HEK293 (cell line): ENCODE measurements around the gene NFE2L2.
A peak's percentile ranks its signal among the peaks of the same experiment; 100 is the strongest.
"Not testable (repeated sequence)": the region's sequence is repeated elsewhere in the genome, so short reads cannot be mapped to it uniquely, and the experiment has no call there.

Experiments
- CTCF ChIA-PET: fragments of 350-600 bp; formaldehyde crosslinking; extraction: SDS; loops from one replicate; lab custom pipeline; 2021; ENCODE audit warnings: antibody characterized with exemption; lab: Yijun Ruan, JAX
- POLR2A ChIA-PET: fragments of 300-600 bp; formaldehyde crosslinking; extraction: SDS; loops from one replicate; lab custom pipeline; 2020; ENCODE audit warnings: antibody characterized with exemption, inconsistent platforms; lab: Yijun Ruan, JAX
- H3K27ac ChIP-seq: fragments of 200-500 bp; sonication (Bioruptor generic); 2 replicates; pipeline ENCODE4 v1.5.1; 2014; ENCODE audit warnings: low read depth, low read length, control low read depth, inconsistent platforms; ENCODE audit errors: extremely low read depth
- H3K36me3 ChIP-seq, 2 experiments: fragments of 200-500 bp in 1 of 2; sonication (Bioruptor generic) in 1 of 2; 1 replicate in 1 of 2; 2 replicates in 1 of 2; pipeline ENCODE4 v1.5.1; 2014 to 2017; ENCODE audit warnings: inconsistent platforms in 2 of 2, low read length in 2 of 2; ENCODE audit not compliant: control insufficient read depth in 2 of 2, insufficient read depth in 1 of 2
- H3K4me1 ChIP-seq: fragments of 200-500 bp; sonication (Bioruptor generic); 2 replicates; pipeline ENCODE4 v1.5.1; 2014; ENCODE audit warnings: mild to moderate bottlenecking, low read length, inconsistent platforms; ENCODE audit not compliant: control insufficient read depth, insufficient read depth
- H3K4me3 ChIP-seq: 2 replicates; pipeline ENCODE4 v1.5.1; 2011; ENCODE audit warnings: low read depth, mild to moderate bottlenecking, control low read depth, low read length, moderate library complexity
- H3K9me3 ChIP-seq: fragments of 200-500 bp; sonication (Bioruptor generic); 2 replicates; pipeline ENCODE4 v1.5.1; 2014; ENCODE audit warnings: low read depth, low read length, inconsistent platforms; ENCODE audit not compliant: control insufficient read depth, insufficient read depth
- GLIS2 ChIP-seq: fragments of 450-650 bp; formaldehyde crosslinking; IDR thresholded peaks from 2 replicates; pipeline ENCODE4 v1.5.1; 2016; ENCODE audit warnings: missing biosample characterization, missing genetic modification characterization
- SALL2 ChIP-seq: fragments of 450-650 bp; formaldehyde crosslinking; IDR thresholded peaks from 2 replicates; pipeline ENCODE4 v1.5.0; 2017; ENCODE audit warnings: missing biosample characterization, mild to moderate bottlenecking, missing genetic modification characterization, borderline replicate concordance
- SETDB1 ChIP-seq: IDR thresholded peaks from one replicate; pipeline ENCODE4 v1.6.1; 2017; ENCODE audit warnings: mild to moderate bottlenecking, low read length, moderate library complexity, mixed read lengths; ENCODE audit not compliant: insufficient read length
- YY2 ChIP-seq: fragments of 450-650 bp; formaldehyde crosslinking; IDR thresholded peaks from 2 replicates; pipeline ENCODE4 v1.5.1; 2016; ENCODE audit warnings: missing biosample characterization, missing genetic modification characterization
- ZBTB17 ChIP-seq: fragments of 450-650 bp; formaldehyde crosslinking; IDR thresholded peaks from 2 replicates; pipeline ENCODE4 v1.5.1; 2016; ENCODE audit warnings: missing biosample characterization, missing genetic modification characterization
- ZBTB26 ChIP-seq: fragments of 450-650 bp; formaldehyde crosslinking; optimal IDR thresholded peaks from 2 replicates; pipeline ENCODE3; 2016; ENCODE audit warnings: missing biosample characterization, mild to moderate bottlenecking, missing genetic modification characterization
- ZBTB44 ChIP-seq: fragments of 450-650 bp; IDR thresholded peaks from 2 replicates; pipeline ENCODE4 v1.5.1; 2018; ENCODE audit warnings: missing biosample characterization, mild to moderate bottlenecking, missing genetic modification characterization
- ZFP69B ChIP-seq: fragments of 450-650 bp; formaldehyde crosslinking; IDR thresholded peaks from 2 replicates; pipeline ENCODE4 v1.5.1; 2016; ENCODE audit warnings: missing biosample characterization, missing genetic modification characterization
- ZIC2 ChIP-seq: fragments of 450-650 bp; formaldehyde crosslinking; IDR thresholded peaks from 2 replicates; pipeline ENCODE4 v1.5.1; 2016; ENCODE audit warnings: missing biosample characterization, missing genetic modification characterization
- ZNF121 ChIP-seq: fragments of 450-650 bp; formaldehyde crosslinking; IDR thresholded peaks from 2 replicates; pipeline ENCODE4 v1.5.1; 2016; ENCODE audit warnings: missing biosample characterization, missing genetic modification characterization
- ZNF132 ChIP-seq: fragments of 450-650 bp; formaldehyde crosslinking; IDR thresholded peaks from 2 replicates; pipeline ENCODE4 v1.5.1; 2017; ENCODE audit warnings: missing biosample characterization, missing genetic modification characterization, borderline replicate concordance
- ZNF292 ChIP-seq: fragments of 450-650 bp; formaldehyde crosslinking; IDR thresholded peaks from 2 replicates; pipeline ENCODE4 v1.5.1; 2016; ENCODE audit warnings: low read depth, missing biosample characterization, missing genetic modification characterization, borderline replicate concordance
- ZNF433 ChIP-seq: fragments of 450-650 bp; formaldehyde crosslinking; IDR thresholded peaks from 2 replicates; pipeline ENCODE4 v1.5.1; 2016; ENCODE audit warnings: missing biosample characterization, missing genetic modification characterization, low read depth
- ZNF488 ChIP-seq: fragments of 450-650 bp; formaldehyde crosslinking; IDR thresholded peaks from 2 replicates; pipeline ENCODE4 v1.5.1; 2016; ENCODE audit warnings: missing biosample characterization, missing genetic modification characterization
- ZNF510 ChIP-seq: fragments of 450-650 bp; formaldehyde crosslinking; IDR thresholded peaks from 2 replicates; pipeline ENCODE4 v1.5.1; 2018; ENCODE audit warnings: mild to moderate bottlenecking, missing genetic modification characterization, missing biosample characterization; ENCODE audit not compliant: insufficient replicate concordance
- ZNF521 ChIP-seq: fragments of 450-650 bp; formaldehyde crosslinking; IDR thresholded peaks from 2 replicates; pipeline ENCODE4 v1.5.1; 2017; ENCODE audit warnings: missing biosample characterization, mild to moderate bottlenecking, missing genetic modification characterization
- ZNF529 ChIP-seq: fragments of 450-650 bp; formaldehyde crosslinking; IDR thresholded peaks from 2 replicates; pipeline ENCODE4 v1.5.1; 2017; ENCODE audit warnings: missing genetic modification characterization, missing biosample characterization; ENCODE audit not compliant: insufficient replicate concordance
- ZNF596 ChIP-seq: fragments of 450-650 bp; IDR thresholded peaks from 2 replicates; pipeline ENCODE4 v1.5.0; 2018; ENCODE audit warnings: missing biosample characterization, mild to moderate bottlenecking, missing genetic modification characterization, moderate library complexity
- ZNF600 ChIP-seq: fragments of 450-650 bp; formaldehyde crosslinking; IDR thresholded peaks from 2 replicates; pipeline ENCODE4 v1.5.1; 2016; ENCODE audit warnings: missing biosample characterization, missing genetic modification characterization
- ZNF610 ChIP-seq: fragments of 450-650 bp; formaldehyde crosslinking; IDR thresholded peaks from 2 replicates; pipeline ENCODE4 v1.5.1; 2016; ENCODE audit warnings: missing biosample characterization, missing genetic modification characterization, borderline replicate concordance
- ZNF621 ChIP-seq: fragments of 450-650 bp; formaldehyde crosslinking; IDR thresholded peaks from 2 replicates; pipeline ENCODE4 v1.5.1; 2017; ENCODE audit warnings: missing biosample characterization, missing genetic modification characterization
- ZNF654 ChIP-seq: fragments of 450-650 bp; formaldehyde crosslinking; IDR thresholded peaks from 2 replicates; pipeline ENCODE4 v1.5.1; 2016; ENCODE audit warnings: low read depth, missing biosample characterization, missing genetic modification characterization
- ZNF785 ChIP-seq: fragments of 450-650 bp; formaldehyde crosslinking; IDR thresholded peaks from 2 replicates; pipeline ENCODE4 v1.5.1; 2016; ENCODE audit warnings: missing biosample characterization, missing genetic modification characterization
- ZNF837 ChIP-seq: fragments of 450-650 bp; formaldehyde crosslinking; IDR thresholded peaks from 2 replicates; pipeline ENCODE4 v1.5.1; 2016; ENCODE audit warnings: missing biosample characterization, missing genetic modification characterization
- TF ChIP-seq, protein P1 (sequence below): fragments of 450-650 bp; formaldehyde crosslinking; IDR thresholded peaks from 2 replicates; pipeline ENCODE4 v1.5.1; 2017; ENCODE audit warnings: missing biosample characterization, mild to moderate bottlenecking, missing genetic modification characterization, moderate library complexity
- TF ChIP-seq, protein P2 (sequence below): fragments of 450-650 bp; formaldehyde crosslinking; IDR thresholded peaks from 2 replicates; pipeline ENCODE4 v1.5.1; 2017; ENCODE audit warnings: missing biosample characterization, missing genetic modification characterization

The NFE2L2 gene

GRCh38 chr2:177204417-177204816 is 60.1 kb downstream of the NFE2L2 start (continued):
- TF ChIP-seq ZNF529 (tag by site-specific recombination), result no peak

DNA sequence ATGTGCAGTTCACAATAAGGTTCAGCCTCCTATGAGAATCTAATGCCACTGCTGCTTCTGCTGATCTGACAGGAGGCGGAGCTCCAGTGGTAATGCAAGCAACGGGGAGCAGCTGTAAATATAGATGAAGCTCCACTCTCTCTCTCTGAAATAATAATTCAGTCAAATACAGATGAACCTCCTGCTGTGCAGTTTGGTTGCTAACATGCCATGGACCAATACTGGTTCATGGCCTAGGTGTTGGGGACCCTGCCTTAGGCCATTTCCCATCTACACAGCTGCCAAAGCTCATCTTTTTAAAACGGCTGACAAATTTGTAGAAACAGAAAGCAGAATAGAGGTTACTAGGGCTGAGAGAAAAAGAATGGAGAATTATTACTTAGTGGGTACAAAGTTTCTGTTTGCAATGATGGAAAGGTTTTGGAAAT is 62.6 kb downstream of the NFE2L2 start:
- Histone ChIP-seq H3K36me3 (no peaks in the 10 kb centered on the region), H3K9me3 (no peaks in the 10 kb centered on the region), H3K27ac (no peak overlapping the region), H3K4me1 (no peaks in the 10 kb centered on the region), H3K4me3 (no peak overlapping the region)
- no peak for TF ChIP-seq ZNF600 (tag by site-specific recombination)
- no peak for TF ChIP-seq ZNF654 (tag by site-specific recombination)
- TF ChIP-seq ZNF132 (tag by site-specific recombination), result no peak
- TF ChIP-seq ZBTB44 (tag by site-specific recombination), result peak; percentile 8; the same call in 1 of the 2 replicates
- no peak for TF ChIP-seq ZBTB26 (tag by site-specific recombination)
- TF ChIP-seq ZNF121 (tag by site-specific recombination), result no peak
- TF ChIP-seq ZNF837, result no peak
- no peak for TF ChIP-seq YY2 (tag by site-specific recombination)
- no peak for TF ChIP-seq SALL2 (tag by site-specific recombination)
- TF ChIP-seq ZNF621 (tag by site-specific recombination), result no peak
- no peak for TF ChIP-seq ZIC2 (tag by site-specific recombination)
- no peak for TF ChIP-seq ZNF292 (tag by site-specific recombination)
- no peak for TF ChIP-seq GLIS2
- TF ChIP-seq ZNF510 (tag by site-specific recombination), result no peak
- TF ChIP-seq ZNF785 (tag by site-specific recombination), result no peak
- TF ChIP-seq ZBTB17 (tag by site-specific recombination), result peak; percentile 37; the same call in 1 of the 2 replicates
- no peak for TF ChIP-seq ZFP69B (tag by site-specific recombination)
- TF ChIP-seq ZNF596 (tag by site-specific recombination), result peak; percentile 30; the same call in 1 of the 2 replicates
- TF ChIP-seq ZNF488, result no peak
- TF ChIP-seq, protein P1, sequence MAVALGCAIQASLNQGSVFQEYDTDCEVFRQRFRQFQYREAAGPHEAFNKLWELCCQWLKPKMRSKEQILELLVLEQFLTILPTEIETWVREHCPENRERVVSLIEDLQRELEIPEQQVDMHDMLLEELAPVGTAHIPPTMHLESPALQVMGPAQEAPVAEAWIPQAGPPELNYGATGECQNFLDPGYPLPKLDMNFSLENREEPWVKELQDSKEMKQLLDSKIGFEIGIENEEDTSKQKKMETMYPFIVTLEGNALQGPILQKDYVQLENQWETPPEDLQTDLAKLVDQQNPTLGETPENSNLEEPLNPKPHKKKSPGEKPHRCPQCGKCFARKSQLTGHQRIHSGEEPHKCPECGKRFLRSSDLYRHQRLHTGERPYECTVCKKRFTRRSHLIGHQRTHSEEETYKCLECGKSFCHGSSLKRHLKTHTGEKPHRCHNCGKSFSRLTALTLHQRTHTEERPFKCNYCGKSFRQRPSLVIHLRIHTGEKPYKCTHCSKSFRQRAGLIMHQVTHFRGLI (tag by site-specific recombination), result no peak
- TF ChIP-seq ZNF433 (tag by site-specific recombination), result no peak
- peak; percentile 97 for TF ChIP-seq ZNF610
- no peak for TF ChIP-seq ZNF521 (tag by site-specific recombination)
- TF ChIP-seq, protein P2, sequence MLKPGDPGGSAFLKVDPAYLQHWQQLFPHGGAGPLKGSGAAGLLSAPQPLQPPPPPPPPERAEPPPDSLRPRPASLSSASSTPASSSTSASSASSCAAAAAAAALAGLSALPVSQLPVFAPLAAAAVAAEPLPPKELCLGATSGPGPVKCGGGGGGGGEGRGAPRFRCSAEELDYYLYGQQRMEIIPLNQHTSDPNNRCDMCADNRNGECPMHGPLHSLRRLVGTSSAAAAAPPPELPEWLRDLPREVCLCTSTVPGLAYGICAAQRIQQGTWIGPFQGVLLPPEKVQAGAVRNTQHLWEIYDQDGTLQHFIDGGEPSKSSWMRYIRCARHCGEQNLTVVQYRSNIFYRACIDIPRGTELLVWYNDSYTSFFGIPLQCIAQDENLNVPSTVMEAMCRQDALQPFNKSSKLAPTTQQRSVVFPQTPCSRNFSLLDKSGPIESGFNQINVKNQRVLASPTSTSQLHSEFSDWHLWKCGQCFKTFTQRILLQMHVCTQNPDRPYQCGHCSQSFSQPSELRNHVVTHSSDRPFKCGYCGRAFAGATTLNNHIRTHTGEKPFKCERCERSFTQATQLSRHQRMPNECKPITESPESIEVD (tag by site-specific recombination), result 0 out of 2 replicates have a peak, but pooled peaks have one; percentile 16
- TF ChIP-seq SETDB1, result no peak
- ChIA-PET CTCF (interaction anchor here (0.6 to 7.9 kb wide), 4 partner anchors 38 to 1062 kb away, joined by 3 to 59 read pairs (median 3); no protein-coding TSS in a partner anchor), POLR2A (interaction anchor here (1.1 kb wide), 1 partner anchor 10 kb away, joined by 3 read pairs; the partner anchor contains the start of gene HNRNPA3)

GRCh38 chr2:177200419-177200818 is 64.1 kb downstream of the NFE2L2 start:
- H3K4me3 ChIP-seq, H3K27ac ChIP-seq, H3K9me3 ChIP-seq, H3K36me3 ChIP-seq, H3K4me1 ChIP-seq, POLR2A ChIA-PET: not testable (repeated sequence)
- CTCF ChIA-PET, result interaction anchor here (1.4 to 7.9 kb wide), 2 partner anchors 29 to 36 kb away, joined by 3 to 59 read pairs; no protein-coding TSS in a partner anchor
